GM12872 (cell line): ENCODE measurements around the gene XYLT1.

Source experiments
- TF ChIP-seq, protein P1 (sequence below): IDR thresholded peaks from 3 replicates; pipeline ENCODE4 v1.5.1; 2011; ENCODE audit warnings: low read depth, mild to moderate bottlenecking, low read length, moderate library complexity; ENCODE audit not compliant: insufficient read depth

Gene XYLT1

DNA sequence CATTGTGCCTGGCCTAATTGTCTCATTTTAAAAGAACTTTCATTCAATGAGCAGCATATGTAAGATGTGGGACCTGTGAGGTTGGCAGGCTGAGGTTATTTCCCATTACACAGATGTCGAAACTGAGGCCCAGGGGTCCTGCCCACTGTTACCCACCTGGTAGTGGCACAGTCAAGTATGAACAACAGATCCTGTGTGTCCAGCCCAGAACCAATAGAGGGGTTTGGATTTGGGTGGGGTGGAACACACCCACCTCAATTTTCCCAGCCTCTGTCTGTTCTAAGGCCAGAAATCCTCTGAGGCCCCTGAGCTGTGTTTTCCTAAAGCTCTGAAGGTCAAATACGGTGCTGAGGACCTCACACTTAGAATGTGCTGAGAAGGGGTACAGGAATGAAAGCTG lies 179.5 kb downstream of the XYLT1 start:
- TF ChIP-seq, protein P1, sequence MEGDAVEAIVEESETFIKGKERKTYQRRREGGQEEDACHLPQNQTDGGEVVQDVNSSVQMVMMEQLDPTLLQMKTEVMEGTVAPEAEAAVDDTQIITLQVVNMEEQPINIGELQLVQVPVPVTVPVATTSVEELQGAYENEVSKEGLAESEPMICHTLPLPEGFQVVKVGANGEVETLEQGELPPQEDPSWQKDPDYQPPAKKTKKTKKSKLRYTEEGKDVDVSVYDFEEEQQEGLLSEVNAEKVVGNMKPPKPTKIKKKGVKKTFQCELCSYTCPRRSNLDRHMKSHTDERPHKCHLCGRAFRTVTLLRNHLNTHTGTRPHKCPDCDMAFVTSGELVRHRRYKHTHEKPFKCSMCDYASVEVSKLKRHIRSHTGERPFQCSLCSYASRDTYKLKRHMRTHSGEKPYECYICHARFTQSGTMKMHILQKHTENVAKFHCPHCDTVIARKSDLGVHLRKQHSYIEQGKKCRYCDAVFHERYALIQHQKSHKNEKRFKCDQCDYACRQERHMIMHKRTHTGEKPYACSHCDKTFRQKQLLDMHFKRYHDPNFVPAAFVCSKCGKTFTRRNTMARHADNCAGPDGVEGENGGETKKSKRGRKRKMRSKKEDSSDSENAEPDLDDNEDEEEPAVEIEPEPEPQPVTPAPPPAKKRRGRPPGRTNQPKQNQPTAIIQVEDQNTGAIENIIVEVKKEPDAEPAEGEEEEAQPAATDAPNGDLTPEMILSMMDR: no peak

DNA sequence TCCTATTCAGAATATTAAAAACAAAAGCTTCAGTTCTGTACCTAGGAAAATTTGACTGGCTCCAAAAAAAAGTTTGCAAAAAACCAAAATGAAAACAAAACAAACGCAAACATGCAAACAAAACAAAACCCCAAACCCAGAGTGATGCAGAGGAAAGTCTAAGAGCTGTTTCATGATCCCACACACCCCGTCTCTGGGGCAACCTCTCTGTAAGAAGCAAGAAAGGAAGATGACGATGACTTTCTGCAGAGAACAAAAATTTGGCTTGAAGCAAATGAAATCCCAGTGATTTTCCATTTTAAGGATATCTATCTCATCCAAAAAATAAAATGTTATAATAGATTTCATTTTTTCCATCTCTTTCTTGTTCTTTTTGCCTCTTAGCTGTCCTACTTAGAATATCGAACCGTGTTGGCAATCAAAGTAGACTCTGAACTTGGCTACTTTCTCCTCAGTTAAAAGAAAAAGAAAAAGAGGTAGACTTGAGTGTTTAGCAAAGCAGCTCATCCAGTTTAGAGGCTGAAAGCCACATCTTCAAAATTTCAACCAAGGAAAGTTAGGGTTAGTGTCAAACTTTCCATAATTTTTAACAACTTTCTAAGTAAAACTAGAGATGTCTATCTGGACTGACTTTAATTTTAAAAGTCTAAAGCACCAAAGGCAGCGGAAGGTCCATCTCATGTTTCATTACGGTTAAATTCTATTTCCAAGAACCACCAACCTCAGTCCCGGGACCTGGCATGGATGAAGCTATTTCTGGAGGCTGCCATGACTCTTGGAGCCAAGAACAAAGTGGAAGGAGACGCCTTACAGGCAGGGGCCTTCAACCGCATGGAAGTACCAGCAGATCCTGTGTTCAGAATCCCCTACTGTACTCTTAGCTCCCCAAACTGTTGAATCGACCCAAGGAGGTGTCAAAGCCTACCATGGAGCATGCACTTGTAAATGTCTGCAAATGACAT lies 180.8 kb downstream of the XYLT1 start:
- TF ChIP-seq, protein P1: no peak

DNA sequence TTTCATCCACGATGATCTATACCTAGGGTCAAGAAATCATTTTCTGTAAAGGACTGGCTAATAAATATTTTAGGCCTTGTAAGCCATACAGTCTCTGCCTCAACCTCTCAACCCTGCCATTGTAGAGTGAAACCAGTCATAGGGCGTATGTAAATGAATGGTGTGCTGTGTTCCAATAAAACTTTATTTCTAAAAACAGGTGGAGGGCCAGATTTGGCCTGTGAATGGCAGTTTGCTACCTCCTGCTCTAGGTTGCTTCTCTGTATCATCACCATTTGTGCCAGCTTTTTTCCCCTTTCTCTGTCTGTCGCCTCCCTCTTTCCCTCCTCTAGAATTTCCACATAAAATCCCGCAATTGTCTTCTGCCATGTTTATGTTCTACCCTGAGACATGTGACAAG lies 181.7 kb downstream of the XYLT1 start:
- TF ChIP-seq, protein P1: no peak

DNA sequence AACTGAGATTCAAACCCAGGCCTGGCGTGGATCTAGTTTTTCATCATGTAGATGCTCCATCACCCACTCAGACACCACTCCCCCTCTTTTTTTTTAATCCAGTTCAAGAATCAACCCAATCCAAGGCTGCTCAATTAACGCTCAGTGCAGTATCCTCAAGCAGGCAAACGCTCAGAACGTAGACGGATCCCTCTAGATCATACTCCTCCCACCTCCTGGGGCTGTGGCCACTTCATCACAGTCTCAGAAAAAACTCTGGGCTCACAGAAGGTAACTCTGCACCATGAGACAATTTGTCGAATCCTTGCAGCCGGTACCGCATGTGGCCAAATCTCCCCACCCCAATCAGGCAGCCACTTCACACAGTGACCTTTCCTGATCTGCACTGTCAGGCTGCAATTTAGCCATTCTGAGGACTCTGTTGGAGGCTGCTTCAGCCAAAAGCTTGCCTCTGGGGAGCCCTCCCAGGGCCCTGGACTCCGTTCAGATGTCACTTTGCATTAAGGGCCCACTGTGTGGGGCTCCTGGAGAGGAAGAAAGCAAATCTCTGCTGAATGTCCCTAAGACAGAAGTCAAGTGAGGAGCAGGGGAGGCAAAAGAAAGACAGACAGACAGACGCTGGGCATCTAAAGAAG lies 183.5 kb downstream of the XYLT1 start:
- TF ChIP-seq, protein P1: no peak

DNA sequence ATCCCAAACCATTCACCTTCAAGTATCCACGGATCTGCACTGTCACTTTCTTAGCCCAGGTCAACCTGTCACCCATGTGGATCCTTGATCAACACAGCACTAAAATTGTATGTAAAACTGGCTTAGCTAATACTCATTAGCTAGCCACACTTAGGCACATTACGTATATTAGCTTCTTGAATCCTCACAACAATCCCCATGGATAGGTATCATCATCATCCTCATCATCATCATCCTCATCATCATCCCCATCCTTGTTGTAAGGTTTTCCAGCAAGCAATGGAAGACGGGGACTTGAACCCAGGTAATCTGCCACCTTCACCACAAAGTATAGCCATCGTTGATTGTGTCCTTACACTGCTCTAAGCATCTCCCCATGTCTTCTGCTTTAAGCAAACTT lies 184.3 kb downstream of the XYLT1 start:
- TF ChIP-seq, protein P1: no peak

DNA sequence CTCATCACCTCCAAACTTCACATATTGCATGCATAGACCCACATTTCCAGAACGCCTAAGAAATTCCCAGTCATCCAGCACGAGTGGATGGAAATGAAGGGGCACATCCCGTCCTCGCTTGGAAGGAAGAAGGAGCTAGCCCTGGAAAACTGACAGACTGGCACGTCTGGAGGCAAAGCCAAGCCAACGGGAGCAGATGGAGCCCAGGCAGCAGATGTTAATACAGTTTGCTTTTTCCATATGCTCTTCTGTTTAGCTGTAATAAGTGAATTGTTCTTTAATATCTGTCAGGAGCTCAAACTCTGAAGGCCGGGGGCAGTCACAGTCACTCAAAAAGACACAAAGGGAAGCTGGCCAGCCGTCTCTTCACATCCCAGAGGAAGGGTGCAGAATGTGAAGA lies 187.7 kb downstream of the XYLT1 start:
- TF ChIP-seq, protein P1: no peak

DNA sequence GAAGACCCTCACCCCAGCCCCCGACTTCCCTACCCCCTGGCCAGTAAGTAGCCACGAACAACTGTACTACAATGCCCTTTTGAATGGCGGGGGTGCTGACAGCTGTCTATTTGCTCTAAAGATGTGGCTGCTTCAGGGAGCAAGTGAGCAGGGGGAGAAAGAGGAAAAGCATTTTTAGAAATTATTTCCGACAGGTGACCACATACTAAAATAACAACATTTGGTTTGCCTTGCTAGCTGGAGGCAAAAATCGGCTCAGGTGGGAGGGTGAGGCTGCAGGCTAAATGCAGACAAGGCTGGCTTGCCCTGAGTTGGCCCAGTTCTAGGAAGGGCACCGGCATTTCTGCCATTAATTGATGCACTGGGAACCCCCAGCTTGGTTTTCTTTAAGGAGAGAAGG lies 188.5 kb downstream of the XYLT1 start:
- TF ChIP-seq, protein P1: no peak
